Neural progenitor cell (in vitro differentiated cells): ENCODE measurements around the gene EDAR. TPM values are rescaled to one million over a fixed set of nuclear protein-coding genes. Genes with fewer than 3 reads are reported as not detected.

Experiments used
- DNase-seq: peaks from one replicate; pipeline ENCODE4 v3.0.0-alpha.2; 2016; ENCODE audit warnings: low spot score
- H2AFZ ChIP-seq: fragments of 200-600 bp; sonication (generic); replicated peaks from 2 replicates; pipeline ENCODE4 v1.6.1; 2016; ENCODE audit warnings: antibody characterized with exemption
- H3F3A ChIP-seq: fragments of 200-600 bp; sonication (generic); 2 replicates; pipeline ENCODE4 v1.6.1; 2016; ENCODE audit warnings: antibody characterized with exemption, low read depth
- H3K27ac ChIP-seq: fragments of 200-600 bp; sonication (generic); 2 replicates; pipeline ENCODE4 v1.5.1; 2016; ENCODE audit warnings: mild to moderate bottlenecking
- H3K27me3 ChIP-seq: fragments of 200-600 bp; sonication (generic); 2 replicates; pipeline ENCODE4 v1.6.1; 2016; ENCODE audit warnings: mild to moderate bottlenecking, moderate library complexity
- H3K36me3 ChIP-seq: fragments of 200-600 bp; sonication (generic); 2 replicates; pipeline ENCODE4 v1.5.1; 2016
- H3K4me1 ChIP-seq: fragments of 200-600 bp; sonication (generic); 2 replicates; pipeline ENCODE4 v1.6.1; 2016; ENCODE audit warnings: mixed run types
- H3K4me2 ChIP-seq: fragments of 200-600 bp; sonication (generic); 2 replicates; pipeline ENCODE4 v1.6.1; 2016
- H3K4me3 ChIP-seq: fragments of 200-600 bp; sonication (generic); 2 replicates; pipeline ENCODE4 v1.5.1; 2016
- H3K79me2 ChIP-seq: fragments of 200-600 bp; sonication (generic); 2 replicates; pipeline ENCODE4 v1.6.1; 2016; ENCODE audit warnings: low read depth
- H3K9ac ChIP-seq: fragments of 200-600 bp; sonication (generic); 2 replicates; pipeline ENCODE4 v1.6.1; 2016
- H3K9me3 ChIP-seq: fragments of 200-600 bp; sonication (generic); 2 replicates; pipeline ENCODE4 v1.5.1; 2016; ENCODE audit warnings: low read depth
- H4K20me1 ChIP-seq: fragments of 200-600 bp; sonication (generic); 2 replicates; pipeline ENCODE4 v1.6.1; 2016; ENCODE audit warnings: low read depth
- H3K27ac Mint-ChIP-seq: 3 replicates; pipeline ENCODE4 v1.8.0; 2021; ENCODE audit warnings: mixed read lengths
- H3K27me3 Mint-ChIP-seq: 2 replicates; pipeline ENCODE4 v1.8.0; 2022; ENCODE audit warnings: low read depth, mild to moderate bottlenecking, inconsistent platforms, moderate library complexity, mixed read lengths; ENCODE audit not compliant: insufficient read depth
- H3K36me3 Mint-ChIP-seq: 3 replicates; pipeline ENCODE4 v1.8.0; 2021; ENCODE audit warnings: mixed read lengths
- H3K4me1 Mint-ChIP-seq: 3 replicates; pipeline ENCODE4 v1.8.0; 2021; ENCODE audit warnings: mixed read lengths
- H3K4me3 Mint-ChIP-seq: 3 replicates; pipeline ENCODE4 v1.8.0; 2021; ENCODE audit warnings: mild to moderate bottlenecking, moderate library complexity, mixed read lengths
- H3K9me3 Mint-ChIP-seq: 3 replicates; pipeline ENCODE4 v1.8.0; 2020; ENCODE audit warnings: mixed read lengths
- CTCF ChIP-seq: fragments of 200-600 bp; sonication (generic); IDR thresholded peaks from 2 replicates; pipeline ENCODE4 v1.5.1; 2017; ENCODE audit warnings: antibody characterized with exemption, mild to moderate bottlenecking
- EZH2 ChIP-seq: fragments of 200-600 bp; sonication (generic); IDR thresholded peaks from 2 replicates; pipeline ENCODE4 v1.6.1; 2017; ENCODE audit warnings: antibody characterized with exemption, mild to moderate bottlenecking, moderate library complexity
- EZH2phosphoT487 ChIP-seq: fragments of 200-600 bp; sonication (generic); IDR thresholded peaks from 2 replicates; pipeline ENCODE4 v1.6.1; 2017; ENCODE audit warnings: antibody characterized with exemption
- total RNA-seq: library from RNA; depleted of rRNA; stranded (reverse); fragments of >200 nt; gene quantifications from 2 replicates; pipeline ENCODE4 v1.2.3, GENCODE V29; 2015; ENCODE audit warnings: low replicate concordance

The EDAR gene
- total RNA-seq, 1 donor from 2014 or later, result not detected

GRCh38 chr2:108949316-108950239 is 39.4 kb downstream of the EDAR start:
- Histone ChIP-seq H2AFZ (no peak overlapping the region), H3K36me3 (no peaks in the 10 kb centered on the region), H3K4me1 (no peaks in the 10 kb centered on the region), H3K27me3 (no peaks in the 10 kb centered on the region), H3F3A (no peaks in the 10 kb centered on the region), H4K20me1 (no peaks in the 10 kb centered on the region), H3K4me3 (no peak overlapping the region), H3K9ac (no peak overlapping the region), H3K27ac (no peak overlapping the region), H3K79me2 (no peaks in the 10 kb centered on the region), H3K9me3 (peaks cover 2% of the 10 kb centered on the region), H3K4me2 (no peak overlapping the region)
- Mint-ChIP-seq H3K9me3 (peaks cover 58% of the 10 kb centered on the region), H3K4me1 (no peaks in the 10 kb centered on the region), H3K4me3 (no peak overlapping the region), H3K27ac (no peak overlapping the region), H3K27me3 (peaks cover 9% of the 10 kb centered on the region), H3K36me3 (peaks cover 10% of the 10 kb centered on the region)
- no peak for DNase-seq
- no peak for TF ChIP-seq CTCF
- no peak for TF ChIP-seq EZH2

- H3K36me3 ChIP-seq, result no peaks in the 10 kb centered on the region
- no peak overlapping the region for H3K27ac ChIP-seq
- H3K4me1 Mint-ChIP-seq, result peaks cover 3% of the 10 kb centered on the region
- no peaks in the 10 kb centered on the region for H3K79me2 ChIP-seq
- H2AFZ ChIP-seq, result no peak overlapping the region
- H3K27me3 Mint-ChIP-seq, result peaks cover 11% of the 10 kb centered on the region
- H4K20me1 ChIP-seq, result no peaks in the 10 kb centered on the region
- no peak overlapping the region for H3K4me3 ChIP-seq
- H3K36me3 Mint-ChIP-seq, result peaks cover 10% of the 10 kb centered on the region
- no peak for TF ChIP-seq CTCF
- TF ChIP-seq EZH2, result no peak
- no peak for TF ChIP-seq EZH2phosphoT487
- H3K9me3 ChIP-seq, result peaks cover 2% of the 10 kb centered on the region
- no peak overlapping the region for H3K9ac ChIP-seq
- no peaks in the 10 kb centered on the region for H3F3A ChIP-seq
- H3K27ac Mint-ChIP-seq, result no peak overlapping the region
- DNase-seq, result no peak
- no peaks in the 10 kb centered on the region for H3K27me3 ChIP-seq
- H3K4me3 Mint-ChIP-seq, result no peak overlapping the region
- H3K4me1 ChIP-seq, result no peaks in the 10 kb centered on the region
- no peak overlapping the region for H3K4me2 ChIP-seq
- H3K9me3 Mint-ChIP-seq, result peaks cover 52% of the 10 kb centered on the region
These were observed 41.6 kb downstream of the EDAR start for GRCh38 chr2:108947271-108947907.

- Mint-ChIP-seq H3K4me3 (no peak overlapping the region), H3K36me3 (peaks cover 10% of the 10 kb centered on the region), H3K9me3 (peaks cover 44% of the 10 kb centered on the region), H3K27ac (no peak overlapping the region), H3K4me1 (peaks cover 6% of the 10 kb centered on the region), H3K27me3 (peaks cover 11% of the 10 kb centered on the region)
- no peaks in the 10 kb centered on the region for H3K4me1 ChIP-seq
- no peak overlapping the region for H3K27ac ChIP-seq
- H3K4me3 ChIP-seq, result no peak overlapping the region
- peaks cover 2% of the 10 kb centered on the region for H3K9me3 ChIP-seq
- H4K20me1 ChIP-seq, result no peaks in the 10 kb centered on the region
- H3K9ac ChIP-seq, result no peak overlapping the region
- H2AFZ ChIP-seq, result no peak overlapping the region
- no peak for DNase-seq
- H3K27me3 ChIP-seq, result no peaks in the 10 kb centered on the region
- TF ChIP-seq EZH2phosphoT487, result no peak
- no peak for TF ChIP-seq CTCF
- no peak for TF ChIP-seq EZH2
- no peaks in the 10 kb centered on the region for H3F3A ChIP-seq
- H3K36me3 ChIP-seq, result no peaks in the 10 kb centered on the region
- no peaks in the 10 kb centered on the region for H3K79me2 ChIP-seq
- H3K4me2 ChIP-seq, result no peak overlapping the region
These were observed 42.6 kb downstream of the EDAR start for GRCh38 chr2:108946442-108946841.
